Stimulated activated naive CD8-positive, alpha-beta T cell treated with anti-CD3 and anti-CD28 coated beads, Interleukin-15, Interleukin-2, amounts not matched to agents 100 ng/mL and 50 ng/mL, for 24 hours (primary cell): ENCODE measurements around the gene PTPRC.
A peak's percentile ranks its signal among the peaks of the same experiment; 100 is the strongest.

ENCODE experiments used
- H3K27ac Mint-ChIP-seq: one replicate; pipeline ENCODE4 v1.8.0; 2021; ENCODE audit warnings: mild to moderate bottlenecking, mixed read lengths
- H3K27me3 Mint-ChIP-seq: one replicate; pipeline ENCODE4 v1.8.0; 2021; ENCODE audit warnings: mixed read lengths
- H3K36me3 Mint-ChIP-seq: one replicate; pipeline ENCODE4 v1.8.0; 2021; ENCODE audit warnings: low read depth, mixed read lengths
- H3K4me1 Mint-ChIP-seq: one replicate; pipeline ENCODE4 v1.8.0; 2021; ENCODE audit warnings: low read depth, mixed read lengths
- H3K4me3 Mint-ChIP-seq: one replicate; pipeline ENCODE4 v1.8.0; 2021; ENCODE audit warnings: mild to moderate bottlenecking, mixed read lengths
- H3K9me3 Mint-ChIP-seq: one replicate; pipeline ENCODE4 v1.8.0; 2021; ENCODE audit warnings: mixed read lengths

Gene PTPRC

GRCh38 chr1:198647055-198647454 is 8.2 kb downstream of the PTPRC start:
- H3K36me3 Mint-ChIP-seq: peaks cover 88% of the 10 kb centered on the region
- no peaks in the 10 kb centered on the region for H3K27me3 Mint-ChIP-seq
- peak overlapping the region; percentile 95 for H3K4me3 Mint-ChIP-seq
- H3K4me1 Mint-ChIP-seq: peaks cover 96% of the 10 kb centered on the region
- no peaks in the 10 kb centered on the region for H3K9me3 Mint-ChIP-seq
- H3K27ac Mint-ChIP-seq: peak overlapping the region; percentile 93

- H3K27me3 Mint-ChIP-seq: no peaks in the 10 kb centered on the region
- H3K4me1 Mint-ChIP-seq: peaks cover 96% of the 10 kb centered on the region
- H3K36me3 Mint-ChIP-seq: peaks cover 87% of the 10 kb centered on the region
- H3K9me3 Mint-ChIP-seq: no peaks in the 10 kb centered on the region
- peak overlapping the region; percentile 99 for H3K27ac Mint-ChIP-seq
- H3K4me3 Mint-ChIP-seq: peak overlapping the region; percentile 85
These were observed 9.8 kb downstream of the PTPRC start for GRCh38 chr1:198648592-198648991.

GRCh38 chr1:198649232-198649967 is 10.6 kb downstream of the PTPRC start:
- H3K4me1 Mint-ChIP-seq: peaks cover 96% of the 10 kb centered on the region
- peak overlapping the region; percentile 99 for H3K27ac Mint-ChIP-seq
- peak overlapping the region; percentile 85 for H3K4me3 Mint-ChIP-seq
- H3K27me3 Mint-ChIP-seq: no peaks in the 10 kb centered on the region
- peaks cover 85% of the 10 kb centered on the region for H3K36me3 Mint-ChIP-seq
- no peaks in the 10 kb centered on the region for H3K9me3 Mint-ChIP-seq

GRCh38 chr1:198649968-198650338 is 11.1 kb downstream of the PTPRC start:
- peaks cover 81% of the 10 kb centered on the region for H3K36me3 Mint-ChIP-seq
- peak overlapping the region; percentile 85 for H3K4me3 Mint-ChIP-seq
- H3K4me1 Mint-ChIP-seq: peaks cover 96% of the 10 kb centered on the region
- H3K9me3 Mint-ChIP-seq: no peaks in the 10 kb centered on the region
- H3K27ac Mint-ChIP-seq: peak overlapping the region; percentile 99
- no peaks in the 10 kb centered on the region for H3K27me3 Mint-ChIP-seq

- H3K36me3 Mint-ChIP-seq: peaks cover 79% of the 10 kb centered on the region
- H3K4me3 Mint-ChIP-seq: peak overlapping the region; percentile 85
- peak overlapping the region; percentile 99 for H3K27ac Mint-ChIP-seq
- no peaks in the 10 kb centered on the region for H3K27me3 Mint-ChIP-seq
- H3K4me1 Mint-ChIP-seq: peaks cover 96% of the 10 kb centered on the region
- no peaks in the 10 kb centered on the region for H3K9me3 Mint-ChIP-seq
These were observed 11.7 kb downstream of the PTPRC start for GRCh38 chr1:198650506-198650905.

GRCh38 chr1:198651650-198652400 is 13.0 kb downstream of the PTPRC start:
- Mint-ChIP-seq H3K9me3 (no peaks in the 10 kb centered on the region), H3K27me3 (no peaks in the 10 kb centered on the region), H3K4me1 (peaks cover 96% of the 10 kb centered on the region), H3K36me3 (peaks cover 79% of the 10 kb centered on the region), H3K27ac (peak overlapping the region; percentile 95), H3K4me3 (peak overlapping the region; percentile 82)

- Mint-ChIP-seq H3K4me1 (peaks cover 98% of the 10 kb centered on the region), H3K27ac (peak overlapping the region; percentile 95), H3K27me3 (no peaks in the 10 kb centered on the region), H3K36me3 (peaks cover 74% of the 10 kb centered on the region), H3K9me3 (no peaks in the 10 kb centered on the region), H3K4me3 (peak overlapping the region; percentile 82)
These were observed 15.1 kb downstream of the PTPRC start for GRCh38 chr1:198653808-198654413.

- Mint-ChIP-seq H3K9me3 (no peaks in the 10 kb centered on the region), H3K4me3 (peak overlapping the region; percentile 80), H3K27me3 (no peaks in the 10 kb centered on the region), H3K27ac (peak overlapping the region; percentile 99), H3K36me3 (peaks cover 67% of the 10 kb centered on the region), H3K4me1 (peaks cover 94% of the 10 kb centered on the region)
These were observed 16.8 kb downstream of the PTPRC start for GRCh38 chr1:198655459-198656121.

- H3K4me3 Mint-ChIP-seq: peak overlapping the region; percentile 80
- peaks cover 90% of the 10 kb centered on the region for H3K4me1 Mint-ChIP-seq
- no peaks in the 10 kb centered on the region for H3K9me3 Mint-ChIP-seq
- no peaks in the 10 kb centered on the region for H3K27me3 Mint-ChIP-seq
- peak overlapping the region; percentile 99 for H3K27ac Mint-ChIP-seq
- H3K36me3 Mint-ChIP-seq: peaks cover 66% of the 10 kb centered on the region
These were observed 17.7 kb downstream of the PTPRC start for GRCh38 chr1:198656500-198656932.

- Mint-ChIP-seq H3K4me1 (peaks cover 90% of the 10 kb centered on the region), H3K9me3 (no peaks in the 10 kb centered on the region), H3K4me3 (peak overlapping the region; percentile 80), H3K27ac (peak overlapping the region; percentile 97), H3K27me3 (no peaks in the 10 kb centered on the region), H3K36me3 (peaks cover 60% of the 10 kb centered on the region)
These were observed 18.8 kb downstream of the PTPRC start for GRCh38 chr1:198657550-198658064.

GRCh38 chr1:198660341-198661261 is 21.8 kb downstream of the PTPRC start:
- Mint-ChIP-seq H3K27me3 (no peaks in the 10 kb centered on the region), H3K27ac (peak overlapping the region; percentile 92), H3K36me3 (peaks cover 62% of the 10 kb centered on the region), H3K4me1 (peaks cover 84% of the 10 kb centered on the region), H3K4me3 (peak overlapping the region; percentile 69), H3K9me3 (no peaks in the 10 kb centered on the region)

GRCh38 chr1:198662821-198663220 is 24.0 kb downstream of the PTPRC start:
- Mint-ChIP-seq H3K36me3 (peaks cover 68% of the 10 kb centered on the region), H3K27me3 (no peaks in the 10 kb centered on the region), H3K9me3 (no peaks in the 10 kb centered on the region), H3K4me3 (peak overlapping the region; percentile 83), H3K4me1 (peaks cover 83% of the 10 kb centered on the region), H3K27ac (peak overlapping the region; percentile 96)

GRCh38 chr1:198664068-198664788 is 25.4 kb downstream of the PTPRC start:
- Mint-ChIP-seq H3K4me3 (peak overlapping the region; percentile 80), H3K9me3 (no peaks in the 10 kb centered on the region), H3K36me3 (peaks cover 70% of the 10 kb centered on the region), H3K4me1 (peaks cover 84% of the 10 kb centered on the region), H3K27ac (peak overlapping the region; percentile 89), H3K27me3 (no peaks in the 10 kb centered on the region)
